GM10248 (cell line): Measurements from ENCODE around the gene TMC1.

Experiments used
- CTCF ChIA-PET: fragments of 300-600 bp; sonication (Branson Sonifier 250); formaldehyde crosslinking; extraction: SDS; loops from one replicate; lab custom pipeline; 2021; ENCODE audit warnings: antibody characterized with exemption; lab: Yijun Ruan, JAX
- POLR2A ChIA-PET: fragments of 350-650 bp; sonication (Branson Sonifier 250); formaldehyde crosslinking; extraction: SDS; loops from one replicate; lab custom pipeline; 2020; ENCODE audit warnings: antibody characterized with exemption; lab: Yijun Ruan, JAX
- DNase-seq: peaks from one replicate; pipeline ENCODE4 v3.0.0; 2012; ENCODE audit errors: extremely low spot score
- CTCF ChIP-seq: IDR thresholded peaks from 2 replicates; pipeline ENCODE4 v1.5.1; 2012; ENCODE audit warnings: mild to moderate bottlenecking, low read depth; ENCODE audit errors: extremely low read depth, missing control alignments, control extremely low read depth

Gene TMC1

GRCh38 chr9:72726947-72727346 is 205.5 kb downstream of the TMC1 start:
- ChIA-PET CTCF (no interaction called here), POLR2A (no interaction called here)
- no peak for TF ChIP-seq CTCF
- no peak for DNase-seq

- ChIA-PET POLR2A (no interaction called here), CTCF (interaction anchor here (0.6 to 1.2 kb wide), 4 partner anchors 8 to 447 kb away, joined by 3 read pairs; no protein-coding TSS in a partner anchor)
- DNase-seq = no peak
- TF ChIP-seq CTCF = no peak
Measured at GRCh38 chr9:72728031-72728770, 206.8 kb downstream of the TMC1 start.

- ChIA-PET CTCF (interaction anchor here (1.5 to 1.6 kb wide), 2 partner anchors 11 to 17 kb away, joined by 3 to 5 read pairs; no protein-coding TSS in a partner anchor), POLR2A (no interaction called here)
- no peak for DNase-seq
- no peak for TF ChIP-seq CTCF
Measured at GRCh38 chr9:72733895-72734294, 212.5 kb downstream of the TMC1 start.

- POLR2A ChIA-PET = no interaction called here
Measured at GRCh38 chr9:72734631-72735030, 213.2 kb downstream of the TMC1 start.

GRCh38 chr9:72743836-72744235 is 222.4 kb downstream of the TMC1 start:
- DNase-seq = no peak
- no peak for TF ChIP-seq CTCF
- POLR2A ChIA-PET = no interaction called here
- CTCF ChIA-PET = interaction anchor here (1.1 to 1.4 kb wide), 3 partner anchors 11 to 15 kb away, joined by 3 to 4 read pairs (median 3); no protein-coding TSS in a partner anchor

More at GRCh38 chr9:72734631-72735030, 213.2 kb downstream of the TMC1 start:
- no peak for TF ChIP-seq CTCF
- CTCF ChIA-PET = interaction anchor here (1.5 to 1.6 kb wide), 2 partner anchors 10 to 16 kb away, joined by 3 to 5 read pairs; no protein-coding TSS in a partner anchor
- DNase-seq = no peak

- ChIA-PET POLR2A (no interaction called here), CTCF (no interaction called here)
- no peak for TF ChIP-seq CTCF
- DNase-seq = no peak
Measured at GRCh38 chr9:72749276-72749675, 227.9 kb downstream of the TMC1 start.
